Neural cell (in vitro differentiated cells): Measurements from ENCODE around the gene FRMD4A.

Experiments used
- EZH2 ChIP-seq: fragments of 200-600, 300-800 bp; shearing (Covaris generic), sonication (generic); IDR thresholded peaks from 2 replicates; pipeline ENCODE4 v1.6.1; 2014; ENCODE audit warnings: antibody characterized with exemption, low read length, borderline replicate concordance, mild to moderate bottlenecking; ENCODE audit not compliant: insufficient read depth, poor library complexity, severe bottlenecking
- MXI1 ChIP-seq: fragments of 450-650 bp; conservative IDR thresholded peaks from 2 replicates; pipeline ENCODE4 v1.6.1; 2014; ENCODE audit warnings: antibody characterized with exemption, mild to moderate bottlenecking; ENCODE audit not compliant: poor library complexity, severe bottlenecking
- POLR2AphosphoS5 ChIP-seq: IDR thresholded peaks from 2 replicates; pipeline ENCODE4 v1.6.1; 2012
- RAD21 ChIP-seq: fragments of 450-650 bp; conservative IDR thresholded peaks from 2 replicates; pipeline ENCODE4 v1.6.1; 2014; ENCODE audit warnings: antibody characterized with exemption, mild to moderate bottlenecking, moderate library complexity
- SMC3 ChIP-seq: fragments of 450-650 bp; conservative IDR thresholded peaks from 2 replicates; pipeline ENCODE4 v1.6.1; 2014; ENCODE audit warnings: antibody characterized with exemption, mild to moderate bottlenecking, moderate library complexity; ENCODE audit not compliant: poor library complexity
- TAF1 ChIP-seq: IDR thresholded peaks from 2 replicates; pipeline ENCODE4 v1.6.1; 2012; ENCODE audit warnings: low read depth
- TF ChIP-seq, protein P1 (sequence below): fragments of 450-650 bp; IDR thresholded peaks from 2 replicates; pipeline ENCODE4 v1.5.1; 2014; ENCODE audit warnings: antibody characterized with exemption, mild to moderate bottlenecking, moderate library complexity; ENCODE audit not compliant: poor library complexity, severe bottlenecking

DNA sequence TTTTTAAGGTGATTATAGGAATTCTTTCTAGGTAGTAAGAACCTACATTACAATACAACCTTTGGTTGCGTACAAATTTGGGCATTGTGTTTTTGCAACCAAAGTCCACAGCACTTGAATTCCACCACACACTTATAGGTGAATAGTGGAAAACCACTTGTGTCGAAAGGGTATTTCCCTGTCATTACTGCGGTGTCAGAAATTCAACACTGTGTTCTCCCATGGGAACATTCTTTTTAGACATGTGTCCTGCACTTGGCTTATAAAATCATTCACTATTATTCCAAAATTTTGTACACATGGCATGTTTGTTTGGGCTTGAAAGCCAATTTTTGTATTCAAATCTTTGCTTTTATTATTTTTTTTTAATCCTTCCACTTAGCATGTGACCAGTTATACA is 410.3 kb downstream of the FRMD4A start:
- TF ChIP-seq, protein P1, sequence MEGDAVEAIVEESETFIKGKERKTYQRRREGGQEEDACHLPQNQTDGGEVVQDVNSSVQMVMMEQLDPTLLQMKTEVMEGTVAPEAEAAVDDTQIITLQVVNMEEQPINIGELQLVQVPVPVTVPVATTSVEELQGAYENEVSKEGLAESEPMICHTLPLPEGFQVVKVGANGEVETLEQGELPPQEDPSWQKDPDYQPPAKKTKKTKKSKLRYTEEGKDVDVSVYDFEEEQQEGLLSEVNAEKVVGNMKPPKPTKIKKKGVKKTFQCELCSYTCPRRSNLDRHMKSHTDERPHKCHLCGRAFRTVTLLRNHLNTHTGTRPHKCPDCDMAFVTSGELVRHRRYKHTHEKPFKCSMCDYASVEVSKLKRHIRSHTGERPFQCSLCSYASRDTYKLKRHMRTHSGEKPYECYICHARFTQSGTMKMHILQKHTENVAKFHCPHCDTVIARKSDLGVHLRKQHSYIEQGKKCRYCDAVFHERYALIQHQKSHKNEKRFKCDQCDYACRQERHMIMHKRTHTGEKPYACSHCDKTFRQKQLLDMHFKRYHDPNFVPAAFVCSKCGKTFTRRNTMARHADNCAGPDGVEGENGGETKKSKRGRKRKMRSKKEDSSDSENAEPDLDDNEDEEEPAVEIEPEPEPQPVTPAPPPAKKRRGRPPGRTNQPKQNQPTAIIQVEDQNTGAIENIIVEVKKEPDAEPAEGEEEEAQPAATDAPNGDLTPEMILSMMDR: no peak
- TF ChIP-seq TAF1: no peak
- no peak for TF ChIP-seq SMC3
- no peak for TF ChIP-seq EZH2
- TF ChIP-seq MXI1: no peak
- TF ChIP-seq RAD21: no peak
- TF ChIP-seq POLR2AphosphoS5: no peak
